Right atrium auricular region (tissue), 2 donors: ENCODE measurements around the gene HPS1. TPM values are rescaled to one million over a fixed set of nuclear protein-coding genes. Genes with fewer than 3 reads are reported as not detected.

Experiments
- DNase-seq: peaks from one replicate; pipeline ENCODE4 v3.0.0-alpha.2; 2019; ENCODE audit warnings: low spot score
- H3K27ac ChIP-seq, 2 donors: fragments of 200-600 bp; sonication (generic); 1 replicate in 1 of 2; 2 replicates in 1 of 2; pipeline ENCODE4 v1.5.1; 2016 to 2019
- H3K27me3 ChIP-seq, 2 donors: fragments of 200-600 bp; sonication (generic); one replicate each; pipeline versions ENCODE4 v1.5.1 to v1.6.0; 2017 to 2019
- H3K36me3 ChIP-seq: fragments of 200-600 bp; sonication (generic); one replicate; pipeline ENCODE4 v1.5.1; 2016
- H3K4me1 ChIP-seq, 2 donors: fragments of 200-600 bp; sonication (generic); one replicate each; pipeline versions ENCODE4 v1.5.1 to v1.6.0; 2017 to 2019
- H3K4me3 ChIP-seq, 2 donors: fragments of 200-600 bp; sonication (generic); 1 replicate in 1 of 2; 2 replicates in 1 of 2; pipeline ENCODE4 v1.5.1; 2017 to 2019; ENCODE audit warnings: mild to moderate bottlenecking in 1 of 2, moderate library complexity in 1 of 2
- H3K9me3 ChIP-seq, 2 donors: fragments of 200-600 bp; sonication (generic); one replicate each; pipeline ENCODE4 v1.5.1; 2019
- CTCF ChIP-seq, 2 donors: fragments of 200-600 bp; sonication (generic); IDR thresholded peaks; one replicate each; pipeline ENCODE4 v1.5.1; 2019; ENCODE audit warnings: antibody characterized with exemption in 2 of 2
- total RNA-seq, 2 donors: library from RNA; depleted of rRNA; stranded (reverse); fragments of >200 nt; gene quantifications; one replicate each; pipeline ENCODE4 v1.1.0, GENCODE V29; 2016

The HPS1 gene
- total RNA-seq, 2 donors from 2014 or later, result 26.9 to 43.6 TPM

GRCh38 chr10:98435178-98435577 lies 11.6 kb downstream of the HPS1 start:
- H3K4me3 ChIP-seq, result no peak overlapping the region
- peaks cover 0 to 7% of the 10 kb centered on the region in 2 donors for H3K9me3 ChIP-seq
- H3K4me1 ChIP-seq, result peaks cover 0 to 5% of the 10 kb centered on the region in 2 donors
- no peak for TF ChIP-seq CTCF (IDR thresholded peaks at IDR 0.05)
- no peak for DNase-seq
- H3K27me3 ChIP-seq, result no peaks in the 10 kb centered on the region
- H3K36me3 ChIP-seq, result peaks cover 66% of the 10 kb centered on the region
- H3K27ac ChIP-seq, result no peak overlapping the region

- H3K27me3 ChIP-seq, result no peaks in the 10 kb centered on the region
- H3K4me1 ChIP-seq, result peaks cover 0 to 5% of the 10 kb centered on the region in 2 donors
- no peak overlapping the region for H3K4me3 ChIP-seq
- no peak for TF ChIP-seq CTCF (IDR thresholded peaks at IDR 0.05)
- H3K27ac ChIP-seq, result no peak overlapping the region
- DNase-seq, result no peak
- peaks cover 0 to 7% of the 10 kb centered on the region in 2 donors for H3K9me3 ChIP-seq
- H3K36me3 ChIP-seq, result peaks cover 70% of the 10 kb centered on the region
Observed at GRCh38 chr10:98433881-98434732, 12.6 kb downstream of the HPS1 start.

DNA sequence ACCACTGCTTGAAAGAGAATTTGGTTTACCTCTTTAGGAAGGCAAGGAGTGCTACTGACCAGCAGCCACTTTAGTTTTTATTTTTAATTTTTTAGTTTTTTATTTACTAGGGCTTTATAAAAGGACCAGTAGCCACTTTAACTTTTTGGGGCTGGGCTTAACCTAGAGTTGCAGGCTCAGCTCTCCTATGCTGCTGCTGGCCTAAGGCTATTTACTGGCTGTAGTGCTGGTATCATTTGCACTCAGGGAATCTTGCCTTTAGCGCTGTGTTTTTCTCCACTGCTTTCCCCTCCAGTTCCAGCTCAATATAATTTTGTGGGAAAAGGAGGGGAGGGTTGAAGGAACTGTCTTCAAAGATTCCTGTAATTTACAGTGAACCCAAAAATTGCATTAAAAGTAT lies 13.4 kb downstream of the HPS1 start:
- TF ChIP-seq CTCF (IDR thresholded peaks at IDR 0.05), result no peak
- Histone ChIP-seq H3K9me3 (peaks cover 0 to 7% of the 10 kb centered on the region in 2 donors), H3K27ac (no peak overlapping the region), H3K36me3 (peaks cover 64% of the 10 kb centered on the region), H3K4me1 (peaks cover 0 to 5% of the 10 kb centered on the region in 2 donors), H3K4me3 (no peak overlapping the region), H3K27me3 (no peaks in the 10 kb centered on the region)
- DNase-seq, result no peak

GRCh38 chr10:98432330-98432729 lies 14.4 kb downstream of the HPS1 start:
- no peak overlapping the region for H3K27ac ChIP-seq
- peaks cover 65% of the 10 kb centered on the region for H3K36me3 ChIP-seq
- peaks cover 0 to 7% of the 10 kb centered on the region in 2 donors for H3K9me3 ChIP-seq
- H3K27me3 ChIP-seq, result no peaks in the 10 kb centered on the region
- peaks cover 0 to 5% of the 10 kb centered on the region in 2 donors for H3K4me1 ChIP-seq
- DNase-seq, result no peak
- no peak for TF ChIP-seq CTCF (IDR thresholded peaks at IDR 0.05)
- no peak overlapping the region for H3K4me3 ChIP-seq

DNA sequence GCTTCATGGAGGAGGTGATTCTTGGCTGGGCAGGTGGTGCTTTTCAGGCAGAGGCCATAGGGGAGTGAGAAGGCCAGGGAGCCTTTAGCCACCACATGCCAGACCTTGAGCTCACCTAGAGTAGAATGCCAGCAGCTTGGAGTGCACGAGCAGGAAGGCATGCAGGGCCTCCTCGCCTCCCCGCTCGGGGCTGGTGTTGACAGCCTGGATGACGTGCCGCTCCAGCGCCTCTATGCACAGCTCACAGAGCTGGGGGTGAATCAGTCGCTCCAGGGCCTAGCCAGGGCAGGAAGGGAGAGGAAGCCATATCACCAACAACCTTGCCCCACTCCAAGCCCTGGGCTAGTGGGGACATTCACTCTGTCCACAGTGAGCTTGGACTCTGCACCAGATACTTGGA lies 15.7 kb downstream of the HPS1 start:
- H3K27me3 ChIP-seq, result no peaks in the 10 kb centered on the region
- H3K9me3 ChIP-seq, result peaks cover 0 to 7% of the 10 kb centered on the region in 2 donors
- H3K27ac ChIP-seq, result peak overlapping the region in 1 of 2 donors; percentile 72
- DNase-seq, result no peak
- H3K4me1 ChIP-seq, result peaks cover 0 to 5% of the 10 kb centered on the region in 2 donors
- no peak for TF ChIP-seq CTCF (IDR thresholded peaks at IDR 0.05)
- H3K4me3 ChIP-seq, result no peak overlapping the region
- peaks cover 72% of the 10 kb centered on the region for H3K36me3 ChIP-seq
